ENCODE data around the gene NPC1L1. TPM values are rescaled to one million over a fixed set of nuclear protein-coding genes. Genes with fewer than 3 reads are reported as not detected.

The NPC1L1 gene
- total and polyA plus RNA-seq, 4 experiments from 2014 or later, result 0.19 to 0.23 TPM; not detected in 2

GRCh38 chr7:44547536-44548231, 6.6 kb upstream of the NPC1L1 start:
- DNase-seq, result no peak

GRCh38 chr7:44541876-44542610, 913 bp upstream of the NPC1L1 start:
- Mint-ChIP-seq H3K9me3 (no peaks in the 10 kb centered on the region), H3K36me3 (no peaks in the 10 kb centered on the region), H3K27ac (no peak overlapping the region), H3K27me3 (peaks cover 0 to 2% of the 10 kb centered on the region in 2 donors), H3K4me1 (no peaks in the 10 kb centered on the region), H3K4me3 (no peak overlapping the region)
- Histone ChIP-seq H3K36me3 (ENCODE audit: insufficient read depth, low read length) (no peaks in the 10 kb centered on the region), H3K4me1 (ENCODE audit: insufficient read depth, low read length) (no peaks in the 10 kb centered on the region), H3K27me3 (ENCODE audit: insufficient read depth, low read length) (no peaks in the 10 kb centered on the region), H3K27ac (ENCODE audit: low read depth, low read length) (no peak overlapping the region), H3K4me3 (ENCODE audit: low read length in 2 of 2) (no peak overlapping the region), H3K9me3 (ENCODE audit: control insufficient read depth in 1 of 2, low read length in 2 of 2) (no peaks in the 10 kb centered on the region)
- POLR2A ChIA-PET (ENCODE audit: partially characterized antibody), result no interaction called here
- CTCF ChIA-PET (ENCODE audit: partially characterized antibody), result interaction anchor here (0.8 to 1.3 kb wide), 2 partner anchors 8 to 24 kb away, joined by 4 read pairs; no protein-coding TSS in a partner anchor
- intact Hi-C loops (cut with micrococcal nuclease), result no loop called here
- DNase-seq, result no peak

More at GRCh38 chr7:44547536-44548231, 6.6 kb upstream of the NPC1L1 start:
- H3K27ac ChIP-seq (ENCODE audit: low read depth, low read length), result no peak overlapping the region
- POLR2A ChIA-PET (ENCODE audit: partially characterized antibody), result no interaction called here
- H3K27me3 ChIP-seq (ENCODE audit: insufficient read depth, low read length), result no peaks in the 10 kb centered on the region
- no peaks in the 10 kb centered on the region for H3K9me3 Mint-ChIP-seq
- no peaks in the 10 kb centered on the region for H3K4me1 ChIP-seq (ENCODE audit: insufficient read depth, low read length)
- H3K4me3 Mint-ChIP-seq, result peak overlapping the region in 3 of 8 donors; percentile 17 to 46 (median 31)
- H3K4me3 ChIP-seq (ENCODE audit: low read length in 2 of 2), result no peak overlapping the region
- H3K4me1 Mint-ChIP-seq, result peaks cover 0 to 4% (median 3%) of the 10 kb centered on the region in 4 donors
- intact Hi-C loops (cut with micrococcal nuclease), result no loop called here
- no peaks in the 10 kb centered on the region for H3K9me3 ChIP-seq (ENCODE audit: control insufficient read depth in 1 of 2, low read length in 2 of 2)
- CTCF ChIA-PET (ENCODE audit: partially characterized antibody), result interaction anchor here (2.7 kb wide), 1 partner anchor 17 kb away, joined by 13 read pairs; no protein-coding TSS in a partner anchor
- H3K36me3 Mint-ChIP-seq, result no peaks in the 10 kb centered on the region
- H3K36me3 ChIP-seq (ENCODE audit: insufficient read depth, low read length), result no peaks in the 10 kb centered on the region
- H3K27ac Mint-ChIP-seq, result peak overlapping the region in 3 of 7 donors; percentile 0 to 61 (median 4)
- peaks cover 2 to 5% of the 10 kb centered on the region in 2 donors for H3K27me3 Mint-ChIP-seq

DNA sequence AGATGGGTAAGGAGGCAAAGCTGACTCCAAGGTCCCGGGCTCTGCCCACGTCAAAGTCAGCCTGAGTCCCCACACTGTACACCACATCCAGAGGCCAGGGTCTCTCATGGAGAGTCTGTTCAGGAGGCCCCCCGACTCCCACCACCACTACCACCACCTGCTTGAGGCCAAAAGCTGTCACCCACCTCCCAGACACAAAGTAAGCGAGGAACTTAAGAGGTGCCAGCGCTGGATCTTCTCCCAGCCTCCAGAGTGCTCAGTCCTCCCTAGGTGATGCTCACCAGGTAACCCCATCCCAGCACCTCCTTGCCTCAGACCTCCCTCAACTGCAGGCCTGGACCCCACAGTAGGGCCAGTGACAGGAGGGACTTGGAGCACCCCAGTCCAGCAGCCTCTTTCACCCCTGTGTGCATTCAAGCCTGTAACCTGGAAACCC, 520 bp downstream of the NPC1L1 start:
- Histone ChIP-seq H3K27ac (ENCODE audit: low read depth, low read length) (no peak overlapping the region), H3K9me3 (ENCODE audit: control insufficient read depth in 1 of 2, low read length in 2 of 2) (no peaks in the 10 kb centered on the region), H3K4me1 (ENCODE audit: insufficient read depth, low read length) (no peaks in the 10 kb centered on the region), H3K4me3 (ENCODE audit: low read length in 2 of 2) (no peak overlapping the region), H3K27me3 (ENCODE audit: insufficient read depth, low read length) (no peaks in the 10 kb centered on the region), H3K36me3 (ENCODE audit: insufficient read depth, low read length) (no peaks in the 10 kb centered on the region)
- H3K27ac Mint-ChIP-seq, result no peak overlapping the region
- intact Hi-C loops (cut with micrococcal nuclease), result no loop called here
- no peak for DNase-seq
- H3K36me3 Mint-ChIP-seq, result no peaks in the 10 kb centered on the region
- H3K9me3 Mint-ChIP-seq, result no peaks in the 10 kb centered on the region
- POLR2A ChIA-PET (ENCODE audit: partially characterized antibody), result no interaction called here
- no peak overlapping the region for H3K4me3 Mint-ChIP-seq
- CTCF ChIA-PET (ENCODE audit: partially characterized antibody), result no interaction called here
- no peaks in the 10 kb centered on the region for H3K4me1 Mint-ChIP-seq
- H3K27me3 Mint-ChIP-seq, result peaks cover 0 to 2% of the 10 kb centered on the region in 2 donors

- Mint-ChIP-seq H3K4me3 (no peak overlapping the region), H3K36me3 (no peaks in the 10 kb centered on the region), H3K27ac (peak overlapping the region in 1 of 7 donors; percentile 53), H3K9me3 (no peaks in the 10 kb centered on the region), H3K27me3 (peaks cover 0 to 2% of the 10 kb centered on the region in 2 donors), H3K4me1 (no peaks in the 10 kb centered on the region)
- ChIA-PET CTCF (ENCODE audit: partially characterized antibody) (no interaction called here), POLR2A (ENCODE audit: partially characterized antibody) (no interaction called here)
- H3K4me1 ChIP-seq (ENCODE audit: insufficient read depth, low read length), result no peaks in the 10 kb centered on the region
- no peaks in the 10 kb centered on the region for H3K9me3 ChIP-seq (ENCODE audit: control insufficient read depth in 1 of 2, low read length in 2 of 2)
- no peak overlapping the region for H3K4me3 ChIP-seq (ENCODE audit: low read length in 2 of 2)
- H3K27ac ChIP-seq (ENCODE audit: low read depth, low read length), result no peak overlapping the region
- H3K36me3 ChIP-seq (ENCODE audit: insufficient read depth, low read length), result no peaks in the 10 kb centered on the region
- no peak for DNase-seq
- intact Hi-C loops (cut with micrococcal nuclease), result no loop called here
- no peaks in the 10 kb centered on the region for H3K27me3 ChIP-seq (ENCODE audit: insufficient read depth, low read length)
Measured at GRCh38 chr7:44539669-44540506, 1.2 kb downstream of the NPC1L1 start.

DNA sequence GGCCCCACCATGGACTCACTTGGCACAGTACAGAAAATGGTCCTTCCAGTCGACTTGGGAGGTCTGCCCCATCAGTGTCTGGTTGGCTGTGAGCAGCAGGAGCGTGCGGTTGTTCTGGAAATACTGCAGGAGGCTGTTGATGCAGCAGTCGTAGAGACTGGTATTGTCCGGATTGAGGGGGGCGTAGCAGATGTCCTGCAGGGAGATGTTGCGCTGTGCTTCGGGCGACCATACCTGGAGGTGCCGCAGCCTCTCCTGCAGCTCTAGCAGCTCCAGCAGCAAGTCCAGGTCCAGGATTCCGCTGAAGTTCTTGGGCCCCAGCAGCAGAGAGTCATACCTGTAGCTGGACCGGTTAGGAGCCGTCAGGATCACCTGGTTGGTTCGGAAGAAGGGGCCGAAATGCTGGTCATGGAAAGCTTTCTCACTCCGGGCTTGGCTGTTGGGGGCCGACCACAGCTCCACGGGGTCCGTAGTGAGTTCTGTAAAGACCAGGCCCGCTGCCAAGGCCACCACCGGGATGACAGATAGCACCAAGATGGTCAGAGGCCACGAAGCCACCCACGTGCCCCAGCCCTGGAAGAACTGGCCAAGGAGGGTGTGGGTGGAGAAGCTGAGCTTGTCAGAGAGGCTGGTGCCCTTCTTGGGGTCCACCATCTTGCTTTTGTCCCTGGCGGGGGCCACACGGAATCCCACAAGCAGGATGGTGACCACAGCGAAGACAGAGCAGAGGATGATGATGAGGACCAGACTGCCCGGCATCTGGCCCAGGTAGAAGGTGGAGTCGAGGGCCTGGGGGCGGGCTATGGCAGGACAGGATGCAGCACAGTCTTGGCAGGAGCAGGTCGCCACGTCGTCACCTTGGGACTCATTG, 2.1 kb downstream of the NPC1L1 start:
- Histone ChIP-seq H3K27ac (ENCODE audit: low read depth, low read length) (no peak overlapping the region), H3K4me3 (ENCODE audit: low read length in 2 of 2) (no peak overlapping the region), H3K4me1 (ENCODE audit: insufficient read depth, low read length) (no peaks in the 10 kb centered on the region), H3K9me3 (ENCODE audit: control insufficient read depth in 1 of 2, low read length in 2 of 2) (no peaks in the 10 kb centered on the region), H3K36me3 (ENCODE audit: insufficient read depth, low read length) (no peaks in the 10 kb centered on the region), H3K27me3 (ENCODE audit: insufficient read depth, low read length) (no peaks in the 10 kb centered on the region)
- Mint-ChIP-seq H3K27ac (no peak overlapping the region), H3K9me3 (no peaks in the 10 kb centered on the region), H3K4me1 (no peaks in the 10 kb centered on the region), H3K36me3 (no peaks in the 10 kb centered on the region), H3K27me3 (peaks cover 0 to 2% of the 10 kb centered on the region in 2 donors), H3K4me3 (no peak overlapping the region)
- DNase-seq, result no peak
- CTCF ChIA-PET (ENCODE audit: partially characterized antibody), result no interaction called here
- intact Hi-C loops (cut with micrococcal nuclease), result no loop called here
- POLR2A ChIA-PET (ENCODE audit: partially characterized antibody), result no interaction called here

DNA sequence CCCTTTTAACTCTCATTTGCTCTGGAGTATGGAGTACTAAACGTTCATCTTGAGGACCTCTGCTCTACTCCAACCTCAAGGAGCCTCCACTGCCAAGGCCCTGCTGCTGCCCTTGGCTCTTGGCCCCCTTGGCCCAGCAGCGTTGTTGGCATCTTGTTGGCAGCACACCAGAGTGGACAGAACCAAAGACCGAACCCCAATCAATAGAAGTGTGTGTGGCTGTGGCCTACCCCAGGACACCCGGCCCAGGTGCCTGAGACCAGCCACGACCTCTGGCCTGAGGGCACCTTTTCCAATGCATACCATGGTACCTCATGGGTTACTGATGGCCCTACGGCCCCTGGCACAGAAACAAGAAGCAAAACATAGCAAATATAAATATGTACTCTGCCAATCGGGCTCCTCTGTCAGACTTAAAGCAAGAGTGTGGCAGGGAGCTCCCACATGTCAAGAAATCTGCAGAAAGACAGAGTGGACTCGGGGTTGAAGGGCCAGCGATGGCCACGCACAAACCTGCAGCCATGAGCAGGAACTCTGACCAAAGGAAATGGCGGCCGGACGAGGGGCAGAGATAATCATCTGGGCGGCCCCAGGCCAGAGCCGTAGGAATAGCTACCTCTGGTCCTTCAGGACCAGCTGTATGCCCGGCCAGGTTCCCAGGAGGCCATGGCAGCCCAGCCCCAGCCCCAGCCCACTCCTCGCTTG, 2.9 kb downstream of the NPC1L1 start:
- no peak for DNase-seq
- H3K4me3 ChIP-seq (ENCODE audit: low read length in 2 of 2), result no peak overlapping the region
- Mint-ChIP-seq H3K36me3 (no peaks in the 10 kb centered on the region), H3K4me3 (no peak overlapping the region), H3K27ac (no peak overlapping the region), H3K27me3 (peaks cover 0 to 2% of the 10 kb centered on the region in 2 donors), H3K9me3 (no peaks in the 10 kb centered on the region), H3K4me1 (no peaks in the 10 kb centered on the region)
- ChIA-PET CTCF (ENCODE audit: partially characterized antibody) (no interaction called here), POLR2A (ENCODE audit: partially characterized antibody) (no interaction called here)
- no peak overlapping the region for H3K27ac ChIP-seq (ENCODE audit: low read depth, low read length)
- no peaks in the 10 kb centered on the region for H3K4me1 ChIP-seq (ENCODE audit: insufficient read depth, low read length)
- no peaks in the 10 kb centered on the region for H3K27me3 ChIP-seq (ENCODE audit: insufficient read depth, low read length)
- no peaks in the 10 kb centered on the region for H3K36me3 ChIP-seq (ENCODE audit: insufficient read depth, low read length)
- H3K9me3 ChIP-seq (ENCODE audit: control insufficient read depth in 1 of 2, low read length in 2 of 2), result no peaks in the 10 kb centered on the region
- intact Hi-C loops (cut with micrococcal nuclease), result no loop called here

Measured in CD4-positive, alpha-beta memory T cell (primary cell).